ENCODE results near the gene ZBTB33.

- TF ChIP-seq CTCF (IDR thresholded peaks at IDR 0.05): no peak
- TF ChIP-seq POLR2AphosphoS5 (IDR thresholded peaks at IDR 0.05): no peak
- TF ChIP-seq POLR2A (IDR thresholded peaks at IDR 0.05): no peak
Observed at GRCh38 chrX:120244395-120244734, 6.2 kb upstream of the ZBTB33 start.

Data from stomach (tissue), 4 donors.